GM23338 (cell line): ENCODE data around the gene KIAA1217.

Experiments used
- CREB1 ChIP-seq: fragments of 250-450 bp; sonication (Bioruptor Pico); IDR thresholded peaks from 2 replicates; pipeline ENCODE4 v1.5.0; 2020; ENCODE audit warnings: low read depth, mild to moderate bottlenecking, moderate library complexity
- CTCF ChIP-seq, 2 experiments: fragments of 200-600 bp in 1 of 2; sonication (generic) in 1 of 2; conservative IDR thresholded peaks; 2 replicates each; pipeline versions ENCODE4 v1.5.1 to v1.6.1; 2016 to 2017; ENCODE audit warnings: antibody characterized with exemption in 2 of 2, low read depth in 2 of 2, mild to moderate bottlenecking in 2 of 2, moderate library complexity in 1 of 2
- ETS1 ChIP-seq: IDR thresholded peaks from 2 replicates; pipeline ENCODE4 v1.6.1; 2016; ENCODE audit warnings: antibody characterized with exemption
- EZH2 ChIP-seq: fragments of 200-600 bp; sonication (generic); IDR thresholded peaks from one replicate; pipeline ENCODE4 v1.8.0; 2017; ENCODE audit warnings: antibody characterized with exemption, mild to moderate bottlenecking, low read depth; ENCODE audit not compliant: unreplicated experiment
- EZH2phosphoT487 ChIP-seq: fragments of 200-600 bp; sonication (generic); IDR thresholded peaks from one replicate; pipeline ENCODE4 v1.8.1; 2018; ENCODE audit warnings: antibody characterized with exemption; ENCODE audit not compliant: unreplicated experiment
- JUNB ChIP-seq: IDR thresholded peaks from one replicate; pipeline ENCODE4 v1.6.1; 2016; ENCODE audit warnings: antibody characterized with exemption; ENCODE audit not compliant: unreplicated experiment
- POLR2AphosphoS5 ChIP-seq: IDR thresholded peaks from 2 replicates; pipeline ENCODE4 v1.6.1; 2016; ENCODE audit warnings: antibody characterized with exemption, low read depth
- REST ChIP-seq: IDR thresholded peaks from one replicate; pipeline ENCODE4 v1.6.1; 2018; ENCODE audit warnings: antibody characterized with exemption; ENCODE audit not compliant: unreplicated experiment
- STAT1 ChIP-seq: IDR thresholded peaks from one replicate; pipeline ENCODE4 v1.6.1; 2016; ENCODE audit warnings: antibody characterized with exemption; ENCODE audit not compliant: unreplicated experiment
- ZNF114 ChIP-seq: fragments of 250-450 bp; sonication (Bioruptor Pico); IDR thresholded peaks from 2 replicates; pipeline ENCODE4 v1.5.0; 2020; ENCODE audit warnings: mild to moderate bottlenecking, moderate library complexity

GRCh38 chr10:24303522-24304310, 94.8 kb downstream of the KIAA1217 start:
- no peak for TF ChIP-seq CTCF (conservative IDR thresholded peaks at IDR 0.05; ENCODE audit: low read depth in 2 of 2)
- TF ChIP-seq EZH2phosphoT487 = no peak
- no peak for TF ChIP-seq EZH2
- no peak for TF ChIP-seq REST
- TF ChIP-seq JUNB = no peak
- TF ChIP-seq CREB1 (CRISPR knock-in tag) = no peak
- no peak for TF ChIP-seq ETS1
- TF ChIP-seq POLR2AphosphoS5 = no peak
- TF ChIP-seq ZNF114 = no peak
- TF ChIP-seq STAT1 = no peak
